ENCODE results near the gene GLRA3.
"Not testable (repeated sequence)": the region's sequence is repeated elsewhere in the genome, so short reads cannot be mapped to it uniquely, and the experiment has no call there.

GLRA3 gene

DNA sequence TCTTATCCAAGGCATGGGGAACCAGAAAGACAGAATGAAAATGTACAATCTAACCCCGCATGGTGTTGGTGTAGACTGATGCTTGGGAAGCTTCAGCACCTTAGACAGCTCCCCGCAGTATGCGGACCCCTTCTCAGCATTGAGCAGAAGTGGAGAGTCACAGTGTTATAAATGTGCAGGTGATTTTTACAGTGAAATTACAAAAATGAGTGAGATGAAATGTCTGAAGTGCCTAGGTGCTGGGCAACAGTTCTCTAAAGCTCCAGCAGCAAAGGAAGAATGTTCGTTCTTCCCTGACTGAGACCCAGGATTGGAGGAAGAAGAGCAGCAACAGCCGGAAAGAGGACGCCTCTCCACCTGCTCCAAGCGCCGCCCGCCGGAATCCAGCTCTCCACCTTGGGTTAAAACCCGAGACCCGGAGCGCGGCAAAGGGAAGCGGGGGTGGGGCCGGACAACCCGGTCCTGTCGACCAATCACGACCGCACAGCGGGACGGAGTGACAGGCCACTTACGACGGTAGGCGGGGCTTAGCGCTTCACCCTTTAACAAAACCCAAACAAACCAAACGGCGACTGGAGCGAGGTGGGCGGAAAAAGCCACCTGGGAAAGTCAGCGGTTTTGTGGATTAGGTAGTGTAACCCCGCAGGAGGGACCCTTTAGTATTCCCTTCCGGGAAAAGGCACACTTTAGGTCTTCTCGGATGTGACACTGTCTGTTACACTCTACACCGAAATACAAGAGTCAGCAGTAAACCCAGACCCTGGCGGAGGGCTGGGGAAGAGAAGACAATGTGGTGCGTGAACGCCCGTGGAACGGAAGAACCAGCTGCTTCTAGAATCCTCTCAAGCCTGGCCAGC, at the start of gene GLRA3:
Gene GLRA3, minus strand, starts transcription at position 403 of the 857 bp plus-strand sequence. CDS start 436 bp downstream, outside the sequence.
- DNase-seq (ENCODE audit: low read depth, low spot score) = peak; percentile 90

DNA sequence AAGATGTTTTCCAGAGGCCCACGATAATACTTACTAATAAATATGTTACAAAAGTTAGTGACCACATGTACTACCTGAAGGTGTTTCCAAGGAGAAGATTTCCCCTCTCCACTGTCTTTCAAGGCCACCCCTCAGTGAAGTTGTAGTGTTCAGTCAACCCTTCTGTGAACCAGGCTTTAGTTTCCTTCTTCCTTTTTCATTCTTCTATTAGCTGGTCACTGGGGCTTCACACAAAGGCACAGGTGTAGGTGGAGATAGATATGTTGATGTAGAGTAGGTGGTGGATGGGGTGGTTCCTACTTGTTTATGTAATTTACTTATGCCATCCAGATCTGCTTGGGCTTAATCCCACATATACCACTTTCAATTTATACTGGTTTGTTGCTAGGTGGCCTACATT, 45.9 kb upstream of the GLRA3 start:
- DNase-seq (ENCODE audit: low read depth, low spot score) = no peak

DNA sequence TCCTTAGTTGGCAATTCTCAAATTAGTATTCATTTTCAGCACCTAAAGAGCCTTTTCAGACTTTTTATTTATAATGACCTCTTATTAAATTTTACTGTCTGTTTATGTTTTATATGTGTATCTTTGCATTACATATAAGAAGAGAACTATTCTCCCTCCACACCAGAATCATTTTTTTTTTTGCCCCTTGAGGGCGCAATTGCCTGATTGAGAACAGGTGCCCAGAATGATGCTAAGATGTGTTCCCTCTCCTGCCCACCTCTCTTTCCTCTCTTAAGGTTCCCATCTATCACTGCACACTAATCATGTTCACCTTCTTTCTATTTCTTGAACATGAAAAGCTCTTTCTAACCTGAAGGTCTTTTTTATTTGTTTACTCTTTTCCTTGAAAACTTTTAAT, 44.9 kb upstream of the GLRA3 start:
- DNase-seq (ENCODE audit: low read depth, low spot score) = peak; percentile 7

DNA sequence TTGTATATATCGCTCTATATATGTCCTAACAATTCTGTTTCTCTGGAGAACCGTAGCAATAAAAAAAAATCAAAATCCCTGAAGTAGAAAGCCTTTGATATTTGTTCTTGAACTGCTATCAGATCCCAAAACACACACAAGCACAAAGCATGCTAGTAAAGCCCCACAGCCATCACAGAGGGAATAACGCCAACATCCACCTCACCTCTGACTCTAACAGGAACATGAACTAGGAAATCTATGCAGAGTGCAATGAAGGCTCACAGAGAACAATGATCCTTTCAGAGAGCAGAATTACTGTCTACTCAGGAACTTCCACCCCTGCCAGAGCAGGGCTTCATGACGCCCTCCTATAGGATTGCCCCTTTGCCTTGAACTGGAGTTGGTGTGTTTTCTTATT, 44.1 kb upstream of the GLRA3 start:
- DNase-seq (ENCODE audit: low read depth, low spot score) = not testable (repeated sequence)

DNA sequence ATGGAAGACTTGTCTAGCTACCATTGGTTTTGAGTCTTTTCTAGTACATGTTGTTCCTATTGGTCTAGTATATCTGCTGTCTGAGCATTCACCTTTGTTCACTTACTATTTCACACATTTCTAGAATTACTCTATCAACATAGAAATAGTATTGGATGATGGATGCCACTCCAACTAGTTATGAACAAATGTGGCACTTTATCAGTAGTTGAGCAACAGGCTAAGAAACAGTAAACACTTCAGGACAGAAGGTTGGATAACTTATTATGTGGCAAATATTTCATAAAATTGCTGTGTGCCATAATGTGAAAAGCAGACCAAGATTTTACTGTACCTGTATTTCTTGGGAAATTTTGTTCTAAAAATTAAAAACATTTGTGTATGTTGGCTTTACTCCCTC, 42.4 kb upstream of the GLRA3 start:
- no peak for DNase-seq (ENCODE audit: low read depth, low spot score)

DNA sequence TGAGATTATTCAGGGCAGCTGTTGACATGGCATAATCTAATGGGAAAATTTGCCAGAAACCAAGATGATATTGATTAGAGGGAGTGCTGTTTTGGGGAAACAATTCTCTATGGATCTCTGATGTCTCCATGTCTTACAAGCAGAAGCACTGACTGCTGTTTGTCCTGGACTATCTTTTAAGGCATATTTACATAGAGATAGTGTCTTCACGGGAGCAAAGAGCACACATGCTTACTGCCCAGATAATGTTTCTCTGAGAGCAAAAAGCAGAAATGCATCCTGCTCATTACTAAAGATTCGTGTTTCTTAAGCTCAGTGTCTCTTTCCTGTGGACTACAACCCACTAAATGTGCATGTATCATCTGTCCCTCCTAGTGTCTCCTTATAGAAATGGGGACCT, 41.3 kb upstream of the GLRA3 start:
- DNase-seq (ENCODE audit: low read depth, low spot score) = no peak

DNA sequence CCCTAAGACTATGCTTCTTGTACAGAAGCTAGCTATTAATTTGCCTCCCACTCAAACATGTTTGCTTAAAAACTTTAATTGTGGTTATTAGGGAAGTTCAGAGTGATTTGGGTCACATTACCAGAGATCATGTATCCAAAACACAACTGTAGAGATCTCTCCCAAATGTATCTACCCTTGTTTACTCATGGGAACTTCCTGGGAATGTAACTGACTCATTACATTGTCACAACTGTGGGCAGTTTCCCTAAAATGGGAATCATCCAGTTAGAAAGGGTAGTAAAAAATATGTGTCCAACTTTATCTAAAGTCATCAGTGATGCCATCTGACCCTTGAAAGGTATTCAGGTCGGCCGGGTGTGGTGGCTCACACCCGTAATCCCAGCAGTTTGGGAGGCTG, 40.3 kb upstream of the GLRA3 start:
- no peak for DNase-seq (ENCODE audit: low read depth, low spot score)

DNA sequence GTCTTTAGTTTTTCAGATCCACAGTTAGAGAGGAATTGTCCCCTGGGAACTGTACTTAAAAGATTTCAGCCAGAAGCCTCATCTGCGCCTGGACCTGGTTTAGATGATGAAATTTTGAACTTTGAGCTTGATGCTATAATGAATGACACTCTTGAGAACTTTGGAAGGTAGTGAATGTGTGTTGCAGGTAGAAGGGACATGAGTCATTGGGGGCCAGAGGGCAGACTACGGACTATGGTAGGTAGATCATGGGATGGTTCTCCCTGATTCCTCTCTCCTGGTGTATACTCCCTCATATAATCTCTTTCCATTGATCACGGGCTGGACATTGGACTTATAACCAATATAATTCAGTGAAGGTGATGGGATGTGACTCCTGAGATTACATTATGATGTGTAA, 38.9 kb upstream of the GLRA3 start:
- no peak for DNase-seq (ENCODE audit: low read depth, low spot score)

DNA sequence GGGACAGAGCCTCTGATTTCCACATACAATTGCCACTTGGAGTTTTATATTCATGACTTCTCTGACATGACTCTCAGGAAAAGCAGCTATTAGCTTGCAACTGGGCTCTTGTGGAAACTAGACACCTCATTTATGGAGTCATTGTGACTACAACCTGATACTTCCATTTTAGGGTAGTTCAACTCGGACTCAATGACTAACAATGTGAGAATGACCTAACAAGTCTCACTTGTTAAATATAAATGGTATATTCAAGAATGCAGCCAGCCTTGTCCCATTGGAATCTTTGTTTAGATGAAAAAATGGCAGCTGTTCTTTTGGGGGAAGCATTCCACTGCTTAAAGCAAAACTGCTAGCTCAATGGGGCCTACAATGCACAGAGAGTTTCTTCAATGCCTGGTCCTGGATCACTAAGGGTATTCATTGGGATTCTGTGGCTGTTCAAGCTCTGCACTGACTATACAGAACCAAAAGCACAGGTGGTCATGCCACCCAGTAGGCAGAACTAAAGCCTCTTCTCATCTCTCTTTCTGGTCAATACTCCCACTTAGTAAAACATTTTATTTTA, 36.5 kb upstream of the GLRA3 start:
- DNase-seq (ENCODE audit: low read depth, low spot score) = no peak

DNA sequence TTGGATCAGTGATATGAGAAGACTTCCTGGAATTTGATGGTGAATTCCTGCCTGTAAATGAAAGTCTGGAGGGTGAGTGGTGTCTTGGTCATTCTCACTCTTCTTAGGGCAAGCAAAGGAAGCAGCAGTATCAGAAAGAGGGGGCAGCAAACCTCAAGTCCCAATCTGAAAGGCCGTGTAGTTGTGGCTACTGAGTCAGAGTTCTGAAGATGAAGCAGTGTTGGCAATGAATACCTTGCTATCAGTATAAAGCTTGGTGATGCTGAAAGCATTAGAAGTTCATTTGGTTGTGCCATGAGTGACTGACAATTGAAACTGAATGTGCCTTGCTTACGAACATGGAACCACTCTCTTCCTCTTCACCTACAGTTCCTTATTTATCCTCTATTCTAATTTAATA, 35.0 kb upstream of the GLRA3 start:
- no peak for DNase-seq (ENCODE audit: low read depth, low spot score)

DNA sequence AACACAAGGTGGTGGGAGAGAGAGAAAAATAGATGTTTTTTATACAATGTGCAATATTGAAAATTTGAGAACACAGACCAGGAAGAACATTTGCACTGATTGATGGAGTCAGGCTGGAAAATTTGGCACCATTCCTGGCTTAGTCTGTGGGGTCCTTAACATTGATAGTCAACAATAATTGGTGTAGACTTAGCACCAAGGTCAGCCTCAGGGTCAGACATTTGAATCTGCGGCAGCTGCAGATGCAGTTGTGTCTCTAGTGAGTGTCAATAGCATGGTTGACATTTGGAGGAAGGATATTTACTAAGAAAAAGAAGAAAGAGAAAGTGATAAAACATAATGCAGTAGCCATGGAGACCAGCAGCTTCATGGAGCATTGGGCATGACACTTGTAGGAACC, 31.5 kb upstream of the GLRA3 start:
- no peak for DNase-seq (ENCODE audit: low read depth, low spot score)

DNA sequence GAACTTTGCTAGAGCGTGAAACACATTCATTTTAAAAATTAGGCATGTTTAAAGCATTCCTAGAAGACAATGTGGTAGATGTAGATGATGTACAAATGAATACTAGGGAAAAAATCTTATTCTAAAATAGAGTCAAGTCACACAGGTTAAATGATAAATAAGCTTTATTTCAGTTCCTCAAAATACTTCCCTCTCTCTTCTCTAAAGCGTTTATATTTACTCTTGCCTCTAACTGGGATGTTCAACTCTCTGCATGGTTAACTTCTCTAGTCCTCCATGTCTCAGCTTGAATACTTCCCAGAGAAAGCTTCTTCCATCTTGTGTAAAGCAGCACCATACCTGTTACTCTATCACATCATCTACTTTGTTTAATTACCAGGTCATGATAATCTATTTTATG, 30.9 kb upstream of the GLRA3 start:
- no peak for DNase-seq (ENCODE audit: low read depth, low spot score)

DNA sequence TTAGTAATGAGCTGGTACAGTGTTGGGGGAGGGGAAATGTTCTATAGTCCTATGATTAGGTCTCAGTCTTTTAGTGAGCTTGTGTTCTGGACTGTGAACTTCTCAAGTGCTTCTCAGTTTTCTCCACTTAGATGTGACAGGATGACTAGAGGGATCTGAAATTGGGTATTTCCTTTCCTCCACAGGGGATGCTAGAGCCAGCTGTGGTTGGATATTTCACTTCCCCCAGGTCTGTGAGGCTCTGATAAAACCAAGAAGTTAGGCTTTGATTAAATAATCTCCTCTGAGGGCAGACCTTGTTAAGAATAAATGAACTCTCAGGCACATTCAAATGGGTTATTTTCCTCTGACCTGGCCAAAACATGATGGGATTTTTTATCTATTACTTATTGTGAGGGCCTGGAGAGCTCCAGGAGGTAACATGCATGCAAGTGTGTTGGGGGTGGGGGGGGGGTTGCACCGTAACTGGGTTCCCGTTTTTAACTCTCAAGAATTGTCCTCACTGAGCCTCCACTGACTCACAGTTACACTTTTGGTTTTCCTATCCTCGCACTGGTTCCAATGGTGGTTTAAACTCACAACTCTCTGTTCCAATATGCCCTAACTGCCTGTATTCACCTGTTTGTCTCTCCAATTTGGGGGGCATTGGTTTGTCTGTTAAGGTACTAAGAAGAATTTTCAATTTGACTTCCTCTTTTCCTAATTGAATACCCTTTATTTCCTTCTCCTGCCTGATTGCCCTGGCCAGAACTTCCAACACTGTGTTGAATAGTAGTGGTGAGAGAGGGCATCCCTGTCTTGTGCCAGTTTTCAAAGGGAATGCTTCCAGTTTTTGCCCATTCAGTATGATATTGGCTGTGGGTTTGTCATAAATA, 28.1 kb upstream of the GLRA3 start:
- no peak for DNase-seq (ENCODE audit: low read depth, low spot score)

DNA sequence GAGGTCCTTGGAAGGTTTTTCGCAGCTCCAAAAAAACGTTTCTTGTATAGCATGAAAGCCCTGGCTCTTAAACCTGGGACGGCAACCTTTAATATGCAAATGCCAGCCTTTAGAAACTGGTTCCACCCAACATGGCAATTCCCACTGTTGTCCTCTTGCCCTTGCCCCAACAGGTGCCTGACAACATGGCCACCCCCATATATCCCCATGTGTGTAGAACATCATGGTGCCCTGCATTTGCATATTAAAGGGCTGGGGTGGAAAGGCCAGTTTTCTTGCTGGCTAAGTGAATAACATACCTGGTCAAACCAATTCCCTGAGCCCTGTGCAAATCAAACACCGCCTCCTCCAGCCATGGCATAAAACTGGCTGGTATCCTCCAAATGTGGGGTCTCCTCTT, 26.0 kb upstream of the GLRA3 start:
- DNase-seq (ENCODE audit: low read depth, low spot score) = no peak

DNA sequence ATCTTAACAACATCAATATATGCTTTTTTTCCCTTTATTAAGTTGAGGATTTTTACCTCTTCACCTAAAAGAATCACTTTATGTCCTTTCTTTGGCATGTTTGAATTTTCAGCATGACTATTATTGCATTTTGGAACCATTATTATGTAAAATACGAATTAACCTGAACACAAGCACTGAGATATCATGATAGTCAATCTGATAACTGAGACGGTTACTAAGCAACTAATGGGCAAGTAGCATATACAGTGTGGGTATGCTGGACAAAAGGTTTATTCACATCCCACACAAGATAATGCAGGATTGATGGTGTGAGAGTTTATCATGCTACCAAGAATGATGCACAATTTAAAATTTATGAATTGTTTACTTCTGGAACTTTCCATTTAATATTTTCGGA, 24.6 kb upstream of the GLRA3 start:
- no peak for DNase-seq (ENCODE audit: low read depth, low spot score)

DNA sequence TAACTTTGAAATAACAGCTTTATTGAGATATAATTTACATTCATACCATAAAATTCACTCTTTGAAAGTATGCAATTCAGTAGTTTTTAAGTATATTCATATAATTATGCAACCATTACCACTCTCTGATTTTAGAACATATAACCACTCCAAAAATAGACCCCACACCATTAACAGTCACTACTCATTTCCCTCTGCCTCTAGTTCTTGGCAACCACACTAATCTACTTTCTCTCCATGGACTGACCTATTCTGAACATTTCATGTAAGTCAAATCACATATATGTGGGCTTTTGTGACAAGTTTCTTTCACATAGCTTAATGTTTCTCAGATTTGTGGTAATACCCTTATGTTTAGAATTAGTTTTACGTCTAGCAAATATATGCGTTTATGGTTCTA, 19.5 kb upstream of the GLRA3 start:
- DNase-seq (ENCODE audit: low read depth, low spot score) = no peak

DNA sequence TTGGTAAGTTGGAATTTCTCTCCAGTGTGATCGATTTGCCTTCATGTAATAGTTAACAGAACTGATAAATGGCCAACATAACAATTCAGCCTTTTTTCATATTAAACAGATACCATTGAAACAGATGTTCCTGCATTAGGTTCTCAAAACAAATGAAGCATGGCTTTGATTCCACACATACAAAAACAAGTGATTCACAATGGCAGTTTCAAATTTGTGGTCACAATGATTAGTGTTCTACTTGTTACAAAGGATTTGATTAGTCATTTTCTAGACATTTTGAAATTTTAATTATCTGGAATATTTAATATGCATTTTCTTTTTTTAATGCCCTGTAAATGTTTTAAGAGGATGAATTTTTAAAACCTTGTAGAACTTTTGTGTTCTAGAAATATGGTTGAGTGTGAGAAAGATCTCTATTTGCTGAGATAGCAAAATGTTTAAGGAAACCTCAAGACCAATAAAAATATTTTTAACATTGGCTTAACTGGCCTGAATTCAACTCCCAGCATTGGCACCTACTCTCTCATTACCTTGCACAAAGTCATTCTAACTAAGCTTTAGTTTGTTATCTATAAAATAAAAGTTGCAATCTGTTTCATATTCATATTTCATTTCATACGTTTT, 18.9 kb upstream of the GLRA3 start:
- DNase-seq (ENCODE audit: low read depth, low spot score) = no peak

DNA sequence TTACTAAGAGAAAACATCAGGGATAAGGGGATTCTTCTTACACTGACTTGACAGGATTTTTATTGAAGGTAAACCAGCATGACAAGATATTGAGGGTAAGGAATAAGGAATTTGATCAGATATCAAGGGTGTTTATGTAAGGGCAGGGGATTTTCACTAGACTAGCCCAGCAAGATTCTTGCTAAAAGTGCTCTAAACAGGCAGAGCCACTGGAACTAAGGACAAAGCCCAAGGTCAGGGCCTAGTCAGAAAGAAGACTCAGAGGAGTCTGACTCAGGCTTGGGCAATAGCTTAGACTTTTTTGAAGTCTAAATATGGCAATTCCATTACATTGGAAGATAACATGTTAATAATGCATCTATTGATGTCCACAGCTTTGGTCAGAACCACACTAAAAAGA, 6.5 kb upstream of the GLRA3 start:
- DNase-seq (ENCODE audit: low read depth, low spot score) = no peak

DNA sequence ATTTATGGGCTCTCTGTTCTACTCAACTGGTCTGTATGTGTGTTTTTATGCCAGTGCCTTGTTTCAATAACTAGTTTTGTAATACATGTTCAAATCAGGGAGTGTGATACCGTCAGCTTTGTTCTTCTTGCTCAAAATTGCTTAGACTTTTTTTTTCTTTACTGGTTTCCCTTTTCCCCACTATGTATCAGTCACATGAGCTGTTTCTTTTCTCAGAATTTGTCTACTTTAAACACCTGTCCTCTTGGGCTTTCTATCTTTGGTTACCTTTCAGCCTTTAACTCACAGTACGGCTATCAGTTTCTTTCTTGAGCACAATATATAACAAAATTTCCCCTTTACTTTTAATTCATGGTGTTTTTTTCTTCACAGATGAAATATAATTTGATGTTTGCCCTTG, 5.4 kb upstream of the GLRA3 start:
- DNase-seq (ENCODE audit: low read depth, low spot score) = no peak

DNA sequence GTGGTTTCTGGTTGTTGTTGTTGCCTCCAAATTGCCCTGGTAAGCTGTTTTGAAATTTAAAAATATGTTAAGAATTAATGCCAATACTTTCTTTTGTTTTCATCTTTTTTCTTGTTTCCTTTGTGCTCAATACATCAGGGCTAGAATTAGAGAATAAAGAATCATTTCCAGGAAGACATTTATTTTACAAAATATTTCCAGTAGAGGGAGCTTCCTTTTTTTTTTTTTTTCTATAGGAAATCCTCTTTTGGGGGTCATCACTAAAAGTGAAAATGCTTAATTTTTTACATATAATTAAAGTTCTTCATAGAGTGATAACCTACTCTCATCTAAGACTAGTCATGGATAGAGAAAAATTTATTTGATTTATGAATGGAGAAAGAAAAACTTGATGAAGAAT, 2.4 kb downstream of the GLRA3 start:
- no peak for DNase-seq (ENCODE audit: low read depth, low spot score)

DNA sequence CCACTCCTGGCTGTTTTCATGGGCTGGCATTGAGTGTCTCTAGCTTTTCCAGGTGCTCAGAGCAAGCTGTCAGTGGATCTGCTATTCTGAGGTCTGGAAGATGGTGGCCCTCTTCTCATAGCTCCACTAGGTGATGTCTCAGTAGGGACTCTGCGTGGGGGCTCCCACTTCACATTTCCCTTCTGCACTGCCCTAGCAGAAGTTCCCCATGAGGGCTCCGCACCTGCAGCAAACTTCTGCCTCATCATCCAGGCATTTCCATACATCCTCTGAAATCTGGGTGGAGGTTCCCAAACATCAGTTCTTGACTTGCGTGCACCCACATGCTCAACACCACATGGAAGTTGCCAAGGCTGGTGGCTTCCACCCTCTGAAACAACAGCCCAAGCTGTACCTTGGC, 13.8 kb downstream of the GLRA3 start:
- DNase-seq (ENCODE audit: low read depth, low spot score) = no peak

DNA sequence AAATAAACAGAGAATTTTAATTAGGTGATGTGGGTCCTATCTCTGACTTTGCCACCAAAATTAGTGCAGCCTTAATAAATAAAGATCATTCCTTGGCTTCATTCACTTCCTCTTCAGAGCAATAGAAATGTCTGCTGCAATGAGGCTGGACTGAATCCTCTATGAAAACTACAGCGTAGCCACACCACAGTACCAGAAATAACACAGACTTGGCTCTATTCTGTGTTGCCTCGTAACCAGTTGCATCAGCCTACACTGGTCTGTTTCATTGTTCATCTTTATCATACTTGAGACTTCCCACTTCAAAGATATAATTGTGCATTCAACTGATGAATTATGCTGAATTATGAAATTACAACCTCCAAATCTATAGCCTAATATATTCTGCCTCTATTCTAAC, 15.8 kb downstream of the GLRA3 start:
- DNase-seq (ENCODE audit: low read depth, low spot score) = no peak
